Breast epithelium (tissue), 4 donors: ENCODE data around the gene MAP3K15. TPM values are rescaled to one million over a fixed set of nuclear protein-coding genes. Genes with fewer than 3 reads are reported as not detected.

Source experiments
- DNase-seq, 2 donors: peaks; one replicate each; pipeline ENCODE4 v3.0.0-alpha.2; 2019; ENCODE audit warnings: low spot score in 2 of 2
- H3K27ac ChIP-seq, 2 donors: fragments of 200-600 bp; sonication (generic) in 1 of 2; one replicate each; pipeline ENCODE4 v1.5.1; 2016 to 2019; ENCODE audit warnings: mild to moderate bottlenecking in 1 of 2
- H3K27me3 ChIP-seq, 2 donors: fragments of 200-600 bp; sonication (generic) in 1 of 2; one replicate each; pipeline versions ENCODE4 v1.5.1 to v1.6.0; 2017 to 2019; ENCODE audit warnings: control low read depth in 1 of 2, mild to moderate bottlenecking in 1 of 2
- H3K36me3 ChIP-seq: fragments of 200-600 bp; one replicate; pipeline ENCODE4 v1.5.1; 2019
- H3K4me1 ChIP-seq, 2 donors: fragments of 200-600 bp; sonication (generic); one replicate each; pipeline ENCODE4 v1.5.1; 2016 to 2019; ENCODE audit warnings: control low read depth in 1 of 2
- H3K4me3 ChIP-seq, 3 donors: fragments of 200-600 bp; sonication (generic); 1 replicate in 2 of 3; 2 replicates in 1 of 3; pipeline ENCODE4 v1.5.1; 2016 to 2019; ENCODE audit warnings: mild to moderate bottlenecking in 3 of 3, moderate library complexity in 2 of 3
- H3K9me3 ChIP-seq, 2 donors: fragments of 200-600 bp; sonication (generic) in 1 of 2; one replicate each; pipeline ENCODE4 v1.5.1; 2016 to 2019; ENCODE audit warnings: control low read depth in 1 of 2
- POLR2A ChIP-seq: fragments of 450-650 bp; IDR thresholded peaks from one replicate; pipeline ENCODE4 v1.6.1; 2016; ENCODE audit warnings: antibody characterized with exemption, mild to moderate bottlenecking, moderate library complexity
- POLR2AphosphoS5 ChIP-seq, 3 donors: sonication (generic); formaldehyde crosslinking; IDR thresholded peaks; one replicate each; pipeline ENCODE4 v1.6.1; 2017; ENCODE audit warnings: antibody characterized with exemption in 3 of 3
- intact Hi-C: fragments of 100-400 bp; cut with DNase I; formaldehyde crosslinking; loops from one replicate; pipeline ENCODE4 v1.15.1; 2023; ENCODE audit warnings: low total_unique reads
- total RNA-seq, 3 donors: library from RNA; depleted of rRNA; stranded (reverse); fragments of >200 nt; gene quantifications; one replicate each; pipeline ENCODE4 v1.1.0, GENCODE V29; 2016
- TF ChIP-seq, protein P1 (sequence below), 3 donors: fragments of 450-650 bp; IDR thresholded peaks; one replicate each; pipeline ENCODE4 v1.5.1; 2016 to 2017; ENCODE audit warnings: antibody characterized with exemption in 3 of 3, mild to moderate bottlenecking in 3 of 3, moderate library complexity in 3 of 3

MAP3K15 gene
- total RNA-seq, 3 donors from 2014 or later, result not detected

DNA sequence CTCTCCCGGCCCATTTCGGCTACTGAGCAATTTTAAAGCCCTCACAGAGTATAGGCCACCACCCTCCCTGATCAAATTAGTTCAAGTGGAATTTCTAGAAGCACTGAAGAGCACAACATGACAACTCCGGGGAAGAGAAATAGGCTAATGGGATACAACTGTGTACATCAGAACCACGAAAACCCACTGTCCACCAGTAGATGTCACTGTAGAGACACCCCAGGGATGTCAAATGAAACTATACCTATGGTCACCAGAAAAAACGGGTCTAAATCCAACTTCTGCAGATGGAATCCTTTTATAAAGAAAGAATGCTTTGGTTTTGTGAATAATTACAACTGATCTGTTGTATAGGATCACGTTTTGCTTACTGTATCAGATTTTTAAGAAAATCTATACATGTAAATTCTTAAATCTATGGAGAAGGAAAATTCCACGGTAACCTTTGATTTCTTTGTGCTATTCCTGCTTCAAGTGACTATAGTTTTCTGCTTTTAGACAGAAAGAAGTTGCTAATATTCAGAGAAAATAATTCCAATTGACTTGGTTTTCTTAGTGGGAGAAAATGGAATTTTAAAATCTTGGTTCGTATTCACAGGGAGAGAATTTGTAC lies 29.5 kb upstream of the MAP3K15 start:
- Histone ChIP-seq H3K27me3 (peaks cover 0 to 51% of the 10 kb centered on the region in 2 donors), H3K9me3 (no peaks in the 10 kb centered on the region), H3K4me1 (no peaks in the 10 kb centered on the region), H3K4me3 (no peak overlapping the region), H3K36me3 (no peaks in the 10 kb centered on the region), H3K27ac (no peak overlapping the region)
- no peak for TF ChIP-seq POLR2AphosphoS5 (IDR thresholded peaks at IDR 0.05)
- TF ChIP-seq, protein P1, sequence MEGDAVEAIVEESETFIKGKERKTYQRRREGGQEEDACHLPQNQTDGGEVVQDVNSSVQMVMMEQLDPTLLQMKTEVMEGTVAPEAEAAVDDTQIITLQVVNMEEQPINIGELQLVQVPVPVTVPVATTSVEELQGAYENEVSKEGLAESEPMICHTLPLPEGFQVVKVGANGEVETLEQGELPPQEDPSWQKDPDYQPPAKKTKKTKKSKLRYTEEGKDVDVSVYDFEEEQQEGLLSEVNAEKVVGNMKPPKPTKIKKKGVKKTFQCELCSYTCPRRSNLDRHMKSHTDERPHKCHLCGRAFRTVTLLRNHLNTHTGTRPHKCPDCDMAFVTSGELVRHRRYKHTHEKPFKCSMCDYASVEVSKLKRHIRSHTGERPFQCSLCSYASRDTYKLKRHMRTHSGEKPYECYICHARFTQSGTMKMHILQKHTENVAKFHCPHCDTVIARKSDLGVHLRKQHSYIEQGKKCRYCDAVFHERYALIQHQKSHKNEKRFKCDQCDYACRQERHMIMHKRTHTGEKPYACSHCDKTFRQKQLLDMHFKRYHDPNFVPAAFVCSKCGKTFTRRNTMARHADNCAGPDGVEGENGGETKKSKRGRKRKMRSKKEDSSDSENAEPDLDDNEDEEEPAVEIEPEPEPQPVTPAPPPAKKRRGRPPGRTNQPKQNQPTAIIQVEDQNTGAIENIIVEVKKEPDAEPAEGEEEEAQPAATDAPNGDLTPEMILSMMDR (IDR thresholded peaks at IDR 0.05), result peak in 2 of 3 donors; percentile 39 to 47
- intact Hi-C loops, result no loop called here
- no peak for DNase-seq

GRCh38 chrX:19543951-19544381 lies 28.7 kb upstream of the MAP3K15 start:
- no peak for DNase-seq
- intact Hi-C loops, result no loop called here

DNA sequence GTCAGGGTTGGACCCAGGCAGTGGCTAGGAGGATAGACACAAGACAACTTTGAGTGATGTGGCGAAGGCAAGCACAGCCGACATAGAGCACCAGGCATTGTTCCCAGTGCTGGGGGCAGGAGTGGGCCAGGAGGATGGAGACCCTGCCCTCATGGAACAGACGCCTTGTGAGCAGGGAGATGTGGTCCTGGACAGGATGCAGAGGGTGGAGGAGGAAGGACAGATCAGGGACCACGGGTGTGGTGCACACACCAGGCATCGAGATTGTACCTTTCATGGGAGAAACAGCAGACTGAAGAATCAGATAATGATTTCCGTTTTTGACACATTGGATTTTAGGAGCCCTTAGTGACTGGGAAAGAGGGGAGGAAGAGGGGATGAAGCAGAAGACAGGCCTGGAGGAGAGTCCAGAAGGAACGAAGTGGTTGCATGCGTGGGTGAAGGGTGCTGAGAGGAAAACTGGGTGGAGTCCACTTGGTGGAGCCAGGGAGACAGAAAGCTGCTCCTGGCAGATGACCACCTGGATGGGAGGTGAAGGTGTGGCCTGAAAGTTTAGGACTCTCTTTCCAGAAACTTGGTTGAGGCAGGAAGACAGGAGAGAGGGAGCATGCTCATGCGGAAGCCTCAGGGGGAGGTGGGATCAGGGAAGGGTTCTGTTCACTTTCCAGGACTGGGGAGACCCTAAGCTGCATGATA lies 27.9 kb upstream of the MAP3K15 start:
- H3K4me1 ChIP-seq, result no peaks in the 10 kb centered on the region
- H3K36me3 ChIP-seq, result no peaks in the 10 kb centered on the region
- intact Hi-C loops, result no loop called here
- no peak overlapping the region for H3K27ac ChIP-seq
- peaks cover 0 to 50% of the 10 kb centered on the region in 2 donors for H3K27me3 ChIP-seq
- TF ChIP-seq POLR2A (no peak), POLR2AphosphoS5 (IDR thresholded peaks at IDR 0.05) (no peak)
- TF ChIP-seq, protein P1 (IDR thresholded peaks at IDR 0.05), result no peak
- DNase-seq, result no peak
- H3K9me3 ChIP-seq, result no peaks in the 10 kb centered on the region
- no peak overlapping the region for H3K4me3 ChIP-seq

More at GRCh38 chrX:19543951-19544381, 28.7 kb upstream of the MAP3K15 start:
- H3K36me3 ChIP-seq, result no peaks in the 10 kb centered on the region
- H3K27me3 ChIP-seq, result peaks cover 0 to 50% of the 10 kb centered on the region in 2 donors
- H3K27ac ChIP-seq, result no peak overlapping the region
- no peaks in the 10 kb centered on the region for H3K4me1 ChIP-seq
- H3K4me3 ChIP-seq, result no peak overlapping the region
- TF ChIP-seq, protein P1 (IDR thresholded peaks at IDR 0.05), result no peak
- TF ChIP-seq POLR2A, result no peak
- TF ChIP-seq POLR2AphosphoS5 (IDR thresholded peaks at IDR 0.05), result no peak
- H3K9me3 ChIP-seq, result no peaks in the 10 kb centered on the region

- Histone ChIP-seq H3K4me3 (no peak overlapping the region), H3K36me3 (no peaks in the 10 kb centered on the region), H3K9me3 (no peaks in the 10 kb centered on the region), H3K4me1 (no peaks in the 10 kb centered on the region), H3K27ac (no peak overlapping the region), H3K27me3 (peaks cover 0 to 43% of the 10 kb centered on the region in 2 donors)
- TF ChIP-seq POLR2A (no peak), POLR2AphosphoS5 (IDR thresholded peaks at IDR 0.05) (no peak)
- TF ChIP-seq, protein P1 (IDR thresholded peaks at IDR 0.05), result no peak
- DNase-seq, result no peak
- intact Hi-C loops, result no loop called here
Measured at GRCh38 chrX:19541931-19542330, 26.6 kb upstream of the MAP3K15 start.

DNA sequence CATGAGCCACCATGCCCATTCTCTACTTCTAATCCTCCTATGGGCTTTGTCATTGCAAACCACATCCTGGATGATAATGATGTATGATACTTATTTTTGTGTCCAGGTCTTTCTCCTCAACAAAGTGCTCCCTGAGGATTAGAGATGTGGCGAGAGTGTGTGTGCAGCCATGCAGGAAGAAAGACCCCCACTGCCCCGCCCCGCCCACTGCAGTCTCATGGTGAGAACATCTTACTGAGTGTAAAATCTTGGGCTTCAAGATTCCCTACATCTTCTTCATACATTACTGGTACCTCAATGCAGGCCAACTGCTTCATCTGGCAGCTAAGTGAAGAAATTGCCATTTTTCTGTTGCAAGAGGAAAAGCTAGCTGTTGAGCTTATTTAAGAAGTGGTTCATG lies 25.9 kb upstream of the MAP3K15 start:
- H3K4me1 ChIP-seq, result no peaks in the 10 kb centered on the region
- intact Hi-C loops, result no loop called here
- DNase-seq, result no peak

More for the DNA sequence above, 25.9 kb upstream of the MAP3K15 start:
- Histone ChIP-seq H3K4me3 (no peak overlapping the region), H3K27me3 (peaks cover 0 to 41% of the 10 kb centered on the region in 2 donors), H3K27ac (no peak overlapping the region), H3K9me3 (no peaks in the 10 kb centered on the region), H3K36me3 (no peaks in the 10 kb centered on the region)
- TF ChIP-seq POLR2AphosphoS5 (IDR thresholded peaks at IDR 0.05) (no peak), POLR2A (no peak)
- TF ChIP-seq, protein P1 (IDR thresholded peaks at IDR 0.05), result no peak
